ENCODE results near the gene PRPF19.

Gene PRPF19

GRCh38 chr11:60905551-60906113, 753 bp downstream of the PRPF19 start:
- DNase-seq = no peak
- H3K4me3 ChIP-seq (ENCODE audit: low read depth, low read length) = peak overlapping the region; percentile 77
- TF ChIP-seq CTCF (IDR thresholded peaks at IDR 0.05; ENCODE audit: low read depth, low read length) = no peak
- H3K36me3 ChIP-seq = peaks cover 35% of the 10 kb centered on the region
- no peaks in the 10 kb centered on the region for H3K9me3 ChIP-seq (ENCODE audit: severe bottlenecking)
- H3K27ac ChIP-seq = peak overlapping the region; percentile 94
- H3K27me3 ChIP-seq (ENCODE audit: insufficient read depth, low read depth, severe bottlenecking) = no peaks in the 10 kb centered on the region

- Histone ChIP-seq H3K36me3 (peaks cover 41% of the 10 kb centered on the region), H3K27me3 (ENCODE audit: insufficient read depth, low read depth, severe bottlenecking) (no peaks in the 10 kb centered on the region), H3K27ac (no peak overlapping the region), H3K9me3 (ENCODE audit: severe bottlenecking) (no peaks in the 10 kb centered on the region), H3K4me3 (ENCODE audit: low read depth, low read length) (peak overlapping the region; percentile 77)
- no peak for DNase-seq
- no peak for TF ChIP-seq CTCF (IDR thresholded peaks at IDR 0.05; ENCODE audit: low read depth, low read length)
Observed at GRCh38 chr11:60905047-60905446, 1.3 kb downstream of the PRPF19 start.

- H3K36me3 ChIP-seq = peaks cover 65% of the 10 kb centered on the region
- H3K27me3 ChIP-seq (ENCODE audit: insufficient read depth, low read depth, severe bottlenecking) = no peaks in the 10 kb centered on the region
- no peak overlapping the region for H3K27ac ChIP-seq
- no peak for TF ChIP-seq CTCF (IDR thresholded peaks at IDR 0.05; ENCODE audit: low read depth, low read length)
- no peak overlapping the region for H3K4me3 ChIP-seq (ENCODE audit: low read depth, low read length)
- no peaks in the 10 kb centered on the region for H3K9me3 ChIP-seq (ENCODE audit: severe bottlenecking)
- DNase-seq = no peak
Observed at GRCh38 chr11:60902625-60903024, 3.8 kb downstream of the PRPF19 start.

- no peak for DNase-seq
- H3K36me3 ChIP-seq = peaks cover 80% of the 10 kb centered on the region
- H3K27me3 ChIP-seq (ENCODE audit: insufficient read depth, low read depth, severe bottlenecking) = no peaks in the 10 kb centered on the region
- no peak for TF ChIP-seq CTCF (IDR thresholded peaks at IDR 0.05; ENCODE audit: low read depth, low read length)
- no peak overlapping the region for H3K27ac ChIP-seq
- H3K9me3 ChIP-seq (ENCODE audit: severe bottlenecking) = no peaks in the 10 kb centered on the region
- H3K4me3 ChIP-seq (ENCODE audit: low read depth, low read length) = no peak overlapping the region
Observed at GRCh38 chr11:60900673-60901404, 5.5 kb downstream of the PRPF19 start.

- Histone ChIP-seq H3K27ac (no peak overlapping the region), H3K4me3 (ENCODE audit: low read depth, low read length) (no peak overlapping the region), H3K27me3 (ENCODE audit: insufficient read depth, low read depth, severe bottlenecking) (no peaks in the 10 kb centered on the region), H3K9me3 (ENCODE audit: severe bottlenecking) (no peaks in the 10 kb centered on the region), H3K36me3 (peaks cover 89% of the 10 kb centered on the region)
- TF ChIP-seq CTCF (IDR thresholded peaks at IDR 0.05; ENCODE audit: low read depth, low read length) = no peak
- no peak for DNase-seq
Observed at GRCh38 chr11:60899977-60900376, 6.4 kb downstream of the PRPF19 start.
